BLaER1 treated with 17β-estradiol and CSF1 and Interleukin-3, amounts not matched to agents 10 nM and 100 nM (cell line): ENCODE results near the gene TP63.

Experiments
- H3K27ac ChIP-seq, 11 experiments: shearing (Covaris generic); formaldehyde crosslinking; 2 replicates each; pipeline ENCODE4 v1.8.1; 2022
- H3K27me3 ChIP-seq, 11 experiments: shearing (Covaris generic); formaldehyde crosslinking; 2 replicates each; pipeline ENCODE4 v1.8.1; 2022
- H3K36me3 ChIP-seq, 11 experiments: shearing (Covaris generic); formaldehyde crosslinking; 2 replicates each; pipeline ENCODE4 v1.8.1; 2022
- H3K4me1 ChIP-seq, 10 experiments: shearing (Covaris generic); formaldehyde crosslinking; 2 replicates each; pipeline ENCODE4 v1.8.1; 2022
- H3K4me2 ChIP-seq, 11 experiments: shearing (Covaris generic); formaldehyde crosslinking; 2 replicates each; pipeline ENCODE4 v1.8.1; 2022
- H3K4me3 ChIP-seq, 10 experiments: shearing (Covaris generic); formaldehyde crosslinking; 2 replicates each; pipeline ENCODE4 v1.8.1; 2022
- H3K9ac ChIP-seq, 11 experiments: shearing (Covaris generic); formaldehyde crosslinking; 2 replicates each; pipeline ENCODE4 v1.8.1; 2022
- H3K9me3 ChIP-seq, 11 experiments: shearing (Covaris generic); formaldehyde crosslinking; replicated peaks in 1 of 11; 2 replicates each; pipeline ENCODE4 v1.8.1; 2022
- H4K20me1 ChIP-seq, 11 experiments: shearing (Covaris generic); formaldehyde crosslinking; 2 replicates each; pipeline ENCODE4 v1.8.1; 2022
- Cebpa-rat ChIP-seq, 11 experiments: shearing (Covaris generic); IDR thresholded peaks; 2 replicates each; pipeline ENCODE4 v1.8.1; 2022

The TP63 gene

DNA sequence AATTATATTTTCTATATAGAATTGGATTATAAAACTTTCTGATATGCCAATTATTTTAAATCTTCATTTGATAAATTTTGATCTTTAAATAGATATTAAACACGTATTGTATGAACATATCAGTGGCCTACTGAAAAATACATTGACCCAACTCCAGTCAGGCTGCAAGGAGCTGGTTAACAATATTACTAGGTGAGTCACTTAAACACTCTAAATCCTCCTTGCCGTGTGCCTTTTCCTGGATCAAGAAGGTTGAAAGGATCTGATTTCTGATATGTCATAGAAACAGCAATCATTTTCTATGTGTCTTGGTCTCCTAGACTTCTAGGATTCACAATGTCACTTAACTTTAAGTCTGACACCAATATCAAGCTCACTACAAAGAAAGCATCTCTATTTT is 123.2 kb downstream of the TP63 start:
- no peak overlapping the region for H3K27ac ChIP-seq
- no peak overlapping the region for H3K4me2 ChIP-seq
- H3K36me3 ChIP-seq: no peaks in the 10 kb centered on the region
- H3K9me3 ChIP-seq: no peaks in the 10 kb centered on the region
- H3K27me3 ChIP-seq: no peaks in the 10 kb centered on the region
- no peaks in the 10 kb centered on the region for H3K4me1 ChIP-seq
- no peak for TF ChIP-seq Cebpa-rat (IDR thresholded peaks at IDR 0.05)
- no peak overlapping the region for H3K4me3 ChIP-seq
- no peaks in the 10 kb centered on the region for H4K20me1 ChIP-seq
- no peak overlapping the region for H3K9ac ChIP-seq

- Histone ChIP-seq H3K4me1 (no peaks in the 10 kb centered on the region), H3K4me2 (no peak overlapping the region), H4K20me1 (no peaks in the 10 kb centered on the region), H3K27ac (no peak overlapping the region), H3K4me3 (no peak overlapping the region), H3K9ac (no peak overlapping the region), H3K36me3 (no peaks in the 10 kb centered on the region), H3K27me3 (no peaks in the 10 kb centered on the region), H3K9me3 (peaks cover 0 to 8% (median 0%) of the 10 kb centered on the region in 11 experiments; a peak in 1 of 22 replicates)
- no peak for TF ChIP-seq Cebpa-rat (IDR thresholded peaks at IDR 0.05)
Measured at GRCh38 chr3:189756582-189757078, 125.4 kb downstream of the TP63 start.

GRCh38 chr3:189758186-189758585 is 127.0 kb downstream of the TP63 start:
- H3K4me3 ChIP-seq: no peak overlapping the region
- H3K27me3 ChIP-seq: no peaks in the 10 kb centered on the region
- H3K27ac ChIP-seq: no peak overlapping the region
- H3K36me3 ChIP-seq: no peaks in the 10 kb centered on the region
- H3K4me2 ChIP-seq: no peak overlapping the region
- no peaks in the 10 kb centered on the region for H3K4me1 ChIP-seq
- H4K20me1 ChIP-seq: no peaks in the 10 kb centered on the region
- peaks cover 0 to 8% (median 0%) of the 10 kb centered on the region in 11 experiments; a peak in 1 of 22 replicates for H3K9me3 ChIP-seq
- no peak overlapping the region for H3K9ac ChIP-seq
- TF ChIP-seq Cebpa-rat (IDR thresholded peaks at IDR 0.05): no peak

- Histone ChIP-seq H3K9ac (no peak overlapping the region), H3K27ac (no peak overlapping the region), H4K20me1 (no peaks in the 10 kb centered on the region), H3K27me3 (no peaks in the 10 kb centered on the region), H3K4me1 (no peaks in the 10 kb centered on the region), H3K36me3 (no peaks in the 10 kb centered on the region), H3K9me3 (no peaks in the 10 kb centered on the region), H3K4me3 (no peak overlapping the region), H3K4me2 (no peak overlapping the region)
- TF ChIP-seq Cebpa-rat (IDR thresholded peaks at IDR 0.05): no peak
Measured at GRCh38 chr3:189766416-189766815, 135.2 kb downstream of the TP63 start.

DNA sequence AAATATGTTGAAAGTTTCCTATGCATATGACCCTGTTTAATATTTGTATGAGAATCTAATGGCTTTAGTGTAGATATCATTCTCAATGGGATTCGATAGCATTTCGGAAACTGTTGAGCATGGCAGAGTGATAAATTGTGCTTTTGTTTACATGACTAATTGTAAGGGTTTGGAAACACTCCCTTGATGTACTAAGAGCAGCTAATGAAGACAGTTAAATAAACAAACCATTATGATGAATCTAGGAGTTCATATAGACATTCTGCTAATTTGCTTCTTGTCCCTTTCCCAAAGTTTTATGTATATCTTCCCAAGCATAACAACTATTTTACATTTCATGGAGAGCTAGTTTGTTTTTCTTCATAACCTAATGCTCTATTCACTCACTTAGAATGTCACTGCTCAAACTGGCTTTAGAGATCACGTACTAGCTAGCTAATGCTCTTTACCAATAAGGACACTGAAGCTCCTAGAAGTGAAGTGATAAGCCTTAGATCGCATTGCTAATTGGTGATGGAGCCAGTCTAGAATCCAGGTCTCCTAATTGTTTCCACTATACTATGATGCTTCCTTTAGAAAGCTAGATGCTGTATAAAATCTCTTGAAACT is 140.8 kb downstream of the TP63 start:
- no peaks in the 10 kb centered on the region for H3K36me3 ChIP-seq
- H3K4me2 ChIP-seq: no peak overlapping the region
- no peaks in the 10 kb centered on the region for H3K27me3 ChIP-seq
- peaks cover 0 to 10% (median 0%) of the 10 kb centered on the region in 10 experiments; a peak in 3 of 20 replicates for H3K4me1 ChIP-seq
- no peak for TF ChIP-seq Cebpa-rat (IDR thresholded peaks at IDR 0.05)
- H4K20me1 ChIP-seq: no peaks in the 10 kb centered on the region
- no peak overlapping the region for H3K4me3 ChIP-seq
- no peaks in the 10 kb centered on the region for H3K9me3 ChIP-seq
- H3K9ac ChIP-seq: no peak overlapping the region
- H3K27ac ChIP-seq: no peak overlapping the region

- H3K9ac ChIP-seq: no peak overlapping the region
- no peak for TF ChIP-seq Cebpa-rat (IDR thresholded peaks at IDR 0.05)
- no peaks in the 10 kb centered on the region for H3K9me3 ChIP-seq
- no peak overlapping the region for H3K27ac ChIP-seq
- no peak overlapping the region for H3K4me2 ChIP-seq
- H3K4me3 ChIP-seq: no peak overlapping the region
- H3K36me3 ChIP-seq: no peaks in the 10 kb centered on the region
- no peaks in the 10 kb centered on the region for H4K20me1 ChIP-seq
- H3K27me3 ChIP-seq: no peaks in the 10 kb centered on the region
- H3K4me1 ChIP-seq: peaks cover 0 to 17% (median 0%) of the 10 kb centered on the region in 10 experiments; a peak in 5 of 20 replicates
Measured at GRCh38 chr3:189772584-189772983, 141.4 kb downstream of the TP63 start.

GRCh38 chr3:189773056-189773455 is 141.9 kb downstream of the TP63 start:
- Histone ChIP-seq H3K27me3 (no peaks in the 10 kb centered on the region), H3K4me3 (no peak overlapping the region), H3K4me2 (no peak overlapping the region), H3K9me3 (no peaks in the 10 kb centered on the region), H3K27ac (no peak overlapping the region), H4K20me1 (no peaks in the 10 kb centered on the region), H3K4me1 (peaks cover 0 to 21% (median 0%) of the 10 kb centered on the region in 10 experiments; a peak in 5 of 20 replicates), H3K36me3 (no peaks in the 10 kb centered on the region), H3K9ac (no peak overlapping the region)
- TF ChIP-seq Cebpa-rat (IDR thresholded peaks at IDR 0.05): no peak

DNA sequence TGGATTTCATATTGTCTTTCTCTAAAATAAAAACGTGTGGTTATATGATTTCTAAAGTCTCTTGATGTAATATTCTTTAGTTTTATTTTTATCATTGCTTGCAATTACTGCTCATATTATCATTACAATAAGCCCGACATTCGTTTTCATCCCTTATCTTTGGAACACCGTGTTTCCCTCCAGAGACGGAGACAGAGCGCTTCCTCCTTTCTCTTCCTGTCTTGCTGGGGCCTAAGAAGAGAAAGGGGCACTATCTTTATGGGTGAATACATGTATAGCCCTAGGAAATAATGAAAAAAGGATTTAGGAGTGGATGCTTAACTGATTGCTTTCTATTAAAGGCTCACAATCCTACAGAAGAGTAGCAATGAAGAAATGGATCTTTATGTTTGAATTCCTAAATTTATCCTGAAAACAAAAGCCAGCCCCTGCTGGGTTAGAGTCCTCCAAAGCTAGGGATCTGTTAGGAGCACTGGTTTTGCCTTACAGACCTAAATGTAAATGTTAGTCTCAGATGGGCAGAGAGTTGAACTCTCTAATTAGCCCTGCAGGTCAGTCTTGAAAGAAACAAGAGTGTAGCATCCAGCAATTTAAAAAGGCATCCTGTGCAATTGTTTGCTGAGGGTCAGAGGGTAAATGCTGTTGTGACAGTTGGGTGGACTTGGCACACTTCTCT is 145.1 kb downstream of the TP63 start:
- H4K20me1 ChIP-seq: no peaks in the 10 kb centered on the region
- TF ChIP-seq Cebpa-rat (IDR thresholded peaks at IDR 0.05): no peak
- no peaks in the 10 kb centered on the region for H3K27me3 ChIP-seq
- no peaks in the 10 kb centered on the region for H3K9me3 ChIP-seq
- H3K4me2 ChIP-seq: peak overlapping the region in 2 of 11 experiments; percentile 25 to 29; a peak in 3 of 22 replicates
- no peaks in the 10 kb centered on the region for H3K36me3 ChIP-seq
- no peak overlapping the region for H3K4me3 ChIP-seq
- peaks cover 0 to 45% (median 0%) of the 10 kb centered on the region in 10 experiments; a peak in 5 of 20 replicates for H3K4me1 ChIP-seq
- no peak overlapping the region for H3K9ac ChIP-seq
- no peak overlapping the region for H3K27ac ChIP-seq

- H3K4me1 ChIP-seq: peaks cover 0 to 51% (median 0%) of the 10 kb centered on the region in 10 experiments; a peak in 5 of 20 replicates
- no peaks in the 10 kb centered on the region for H3K36me3 ChIP-seq
- peak overlapping the region in 2 of 11 experiments; percentile 9 to 28; a peak in 4 of 22 replicates for H3K27ac ChIP-seq
- no peaks in the 10 kb centered on the region for H3K27me3 ChIP-seq
- H3K9me3 ChIP-seq: no peaks in the 10 kb centered on the region
- no peak overlapping the region for H3K9ac ChIP-seq
- no peak overlapping the region for H3K4me3 ChIP-seq
- no peaks in the 10 kb centered on the region for H4K20me1 ChIP-seq
- no peak for TF ChIP-seq Cebpa-rat (IDR thresholded peaks at IDR 0.05)
- H3K4me2 ChIP-seq: peak overlapping the region in 3 of 11 experiments; percentile 36 to 74 (median 72); a peak in 6 of 22 replicates
Measured at GRCh38 chr3:189778340-189778950, 147.3 kb downstream of the TP63 start.
